Activated B cell treated with CpG ODN at 0.5 μM for 24 hours (primary cell): ENCODE data around the gene AGXT. TPM values are rescaled to one million over a fixed set of nuclear protein-coding genes. Genes with fewer than 3 reads are reported as not detected.

Source experiments
- ATAC-seq: fragments of 200-7000 bp; cut with Tn5 transposase; one replicate; pipeline ENCODE4 v1.10.0; 2021; ENCODE audit warnings: low read depth, mild to moderate bottlenecking, moderate library complexity
- CTCF ChIA-PET: fragments of 350-600 bp; sonication (Branson Sonifier 250); formaldehyde crosslinking; loops from one replicate; lab custom pipeline; 2021; ENCODE audit warnings: antibody characterized with exemption; lab: Charles Lee
- POLR2A ChIA-PET: fragments of 350-600 bp; sonication (Branson Sonifier 250); formaldehyde crosslinking; loops from one replicate; lab custom pipeline; 2021; ENCODE audit warnings: antibody characterized with exemption; lab: Charles Lee
- DNase-seq: peaks from one replicate; pipeline ENCODE4 v3.0.0; 2022
- H3K27ac Mint-ChIP-seq: one replicate; pipeline ENCODE4 v1.8.0; 2020; ENCODE audit warnings: mixed read lengths
- H3K27me3 Mint-ChIP-seq: one replicate; pipeline ENCODE4 v1.8.0; 2021; ENCODE audit warnings: mixed read lengths
- H3K36me3 Mint-ChIP-seq: one replicate; pipeline ENCODE4 v1.8.0; 2021; ENCODE audit warnings: low read depth, mixed read lengths
- H3K4me1 Mint-ChIP-seq: one replicate; pipeline ENCODE4 v1.8.0; 2021; ENCODE audit warnings: mixed read lengths
- H3K4me3 Mint-ChIP-seq: one replicate; pipeline ENCODE4 v1.8.0; 2020; ENCODE audit warnings: mild to moderate bottlenecking, mixed read lengths
- H3K9me3 Mint-ChIP-seq: one replicate; pipeline ENCODE4 v1.8.0; 2020; ENCODE audit warnings: mixed read lengths
- CTCF ChIP-seq: fragments of 200-600 bp; IDR thresholded peaks from one replicate; pipeline ENCODE4 v1.8.0; 2022; ENCODE audit warnings: antibody characterized with exemption, mild to moderate bottlenecking
- intact Hi-C: fragments of 100-400 bp; cut with micrococcal nuclease; formaldehyde crosslinking; loops from one replicate; pipeline ENCODE4 v1.15.1; 2024
- total RNA-seq: library from RNA; stranded (reverse); gene quantifications from 2 replicates; pipeline ENCODE4 v1.2.3, GENCODE V29; 2022

AGXT gene
- total RNA-seq, 1 donor from 2014 or later = not detected

GRCh38 chr2:240906911-240907590 lies 38.4 kb downstream of the AGXT start:
- no peak overlapping the region for H3K4me3 Mint-ChIP-seq
- no peak for DNase-seq
- H3K9me3 Mint-ChIP-seq = no peaks in the 10 kb centered on the region
- no peak for ATAC-seq
- H3K4me1 Mint-ChIP-seq = no peaks in the 10 kb centered on the region
- CTCF ChIA-PET = no interaction called here
- H3K36me3 Mint-ChIP-seq = no peaks in the 10 kb centered on the region
- peaks cover 16% of the 10 kb centered on the region for H3K27me3 Mint-ChIP-seq
- intact Hi-C loops = no loop called here
- H3K27ac Mint-ChIP-seq = no peak overlapping the region
- POLR2A ChIA-PET = no interaction called here
- no peak for TF ChIP-seq CTCF

DNA sequence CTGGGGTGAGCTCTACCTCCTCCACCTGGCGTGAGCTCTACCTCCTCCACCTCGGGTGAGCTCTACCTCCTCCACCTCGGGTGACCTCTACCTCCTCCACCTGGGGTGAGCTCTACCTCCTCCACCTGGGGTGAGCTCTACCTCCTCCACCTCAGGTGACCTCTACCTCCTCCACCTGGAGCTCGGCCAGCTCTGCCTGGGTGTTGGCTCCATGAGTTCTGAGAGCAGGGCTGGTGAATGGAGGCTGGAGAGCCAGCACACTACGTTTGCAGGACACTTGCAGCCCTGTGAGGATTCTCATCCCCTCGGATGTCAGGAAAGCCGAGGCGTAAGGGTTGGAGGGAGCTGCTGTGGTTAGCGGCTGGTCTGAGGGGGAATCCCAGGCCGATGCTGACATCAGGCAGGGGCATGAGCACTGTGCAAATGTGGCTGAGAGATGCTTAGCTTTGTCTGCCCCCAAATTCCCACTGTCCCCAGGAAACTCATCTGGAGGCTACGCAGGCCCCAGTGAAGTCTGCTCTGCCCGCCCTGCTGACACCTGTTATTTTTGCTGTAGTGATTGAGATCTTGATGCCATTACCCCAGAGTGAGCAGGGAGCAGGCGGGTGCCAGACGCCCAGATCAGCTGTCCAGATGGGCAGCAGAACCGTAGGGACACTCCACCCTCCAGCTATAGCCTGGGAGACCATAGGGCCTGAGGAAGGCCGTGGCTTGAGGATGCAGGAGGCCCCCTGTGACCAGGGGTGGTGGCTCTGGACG lies 40.8 kb downstream of the AGXT start:
- no peak for ATAC-seq
- intact Hi-C loops = no loop called here

GRCh38 chr2:240911641-240912265 lies 43.1 kb downstream of the AGXT start:
- Mint-ChIP-seq H3K27ac (no peak overlapping the region), H3K4me3 (no peak overlapping the region), H3K27me3 (peaks cover 24% of the 10 kb centered on the region), H3K9me3 (no peaks in the 10 kb centered on the region), H3K36me3 (no peaks in the 10 kb centered on the region), H3K4me1 (peaks cover 7% of the 10 kb centered on the region)
- DNase-seq (no peak), ATAC-seq (no peak)
- TF ChIP-seq CTCF = no peak
- ChIA-PET POLR2A (no interaction called here), CTCF (no interaction called here)
- intact Hi-C loops = no loop called here

More for the DNA sequence above, 40.8 kb downstream of the AGXT start:
- Mint-ChIP-seq H3K27me3 (peaks cover 24% of the 10 kb centered on the region), H3K36me3 (no peaks in the 10 kb centered on the region), H3K4me3 (no peak overlapping the region), H3K27ac (no peak overlapping the region), H3K4me1 (no peaks in the 10 kb centered on the region), H3K9me3 (no peaks in the 10 kb centered on the region)
- no peak for TF ChIP-seq CTCF
- no peak for DNase-seq
- ChIA-PET POLR2A (no interaction called here), CTCF (no interaction called here)

DNA sequence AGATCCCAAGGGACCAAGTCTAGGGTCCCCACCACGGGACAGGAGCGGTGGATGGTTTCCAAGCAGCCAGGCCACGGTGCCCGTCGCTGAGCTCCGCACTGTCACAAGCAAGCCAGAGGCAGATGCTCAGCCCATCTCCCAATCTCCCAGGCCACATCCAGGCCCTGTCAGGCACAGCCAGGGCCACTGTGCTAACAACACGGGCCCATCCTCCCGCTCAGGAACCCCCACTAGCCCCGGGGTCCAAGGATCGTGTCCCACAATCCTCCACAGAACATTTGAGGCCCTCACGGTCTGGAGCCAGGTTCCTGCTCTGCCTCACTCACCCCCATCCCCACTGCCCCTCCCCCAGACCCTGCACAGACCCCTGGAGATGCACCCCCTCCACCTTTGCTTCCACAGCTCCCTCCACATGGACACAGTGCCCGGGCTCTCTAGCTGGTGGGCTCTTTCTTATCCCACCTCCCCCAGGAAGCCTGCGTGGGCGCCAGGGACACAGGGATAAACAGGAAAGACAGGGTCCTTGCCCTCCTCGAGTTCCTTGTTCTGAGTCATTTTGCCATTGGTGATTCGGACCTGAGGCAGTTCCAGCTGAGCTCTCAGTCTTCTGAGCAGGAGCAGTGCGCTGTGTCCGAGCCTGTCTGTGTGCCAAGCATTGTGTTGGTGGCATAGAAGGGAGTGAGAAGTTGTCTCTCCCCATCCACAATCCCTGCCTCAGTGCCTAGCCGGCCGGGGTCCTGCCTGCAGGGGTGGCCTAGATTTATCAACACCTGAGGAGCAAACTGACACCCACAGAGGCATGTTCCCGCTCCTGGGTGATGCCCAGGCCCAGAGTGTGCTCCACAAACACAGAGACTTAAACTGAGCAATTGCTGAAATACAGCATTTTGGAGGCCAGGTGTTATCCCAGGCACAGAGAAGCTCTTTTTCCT lies 44.5 kb downstream of the AGXT start:
- ChIA-PET CTCF (interaction anchor here (1.5 kb wide), 1 partner anchor 238 kb away, joined by 5 read pairs; no protein-coding TSS in a partner anchor), POLR2A (no interaction called here)
- intact Hi-C loops = no loop called here
- Mint-ChIP-seq H3K4me1 (peaks cover 11% of the 10 kb centered on the region), H3K4me3 (no peak overlapping the region), H3K9me3 (no peaks in the 10 kb centered on the region), H3K27ac (no peak overlapping the region), H3K27me3 (peaks cover 24% of the 10 kb centered on the region), H3K36me3 (no peaks in the 10 kb centered on the region)
- ATAC-seq = no peak
- no peak for DNase-seq
- no peak for TF ChIP-seq CTCF
